HepG2 (cell line): ENCODE data around the gene CYP19A1. TPM values are rescaled to one million over a fixed set of nuclear protein-coding genes. Genes with fewer than 3 reads are reported as not detected.

Experiments used
- BRF2 ChIP-seq: sonication (generic); formaldehyde crosslinking; IDR thresholded peaks from 2 replicates; pipeline ENCODE4 v1.8.1; 2022; ENCODE audit warnings: mild to moderate bottlenecking, missing genetic modification reagents
- KLF12 ChIP-seq: sonication (generic); formaldehyde crosslinking; IDR thresholded peaks from 2 replicates; pipeline ENCODE4 v1.4.0; 2020; ENCODE audit warnings: missing genetic modification reagents, borderline replicate concordance
- MED13 ChIP-seq: sonication (generic); formaldehyde crosslinking; IDR thresholded peaks from 2 replicates; pipeline ENCODE4 v1.5.0; 2020; ENCODE audit warnings: missing genetic modification reagents
- MXD3 ChIP-seq: IDR thresholded peaks from 2 replicates; pipeline ENCODE4 v1.6.1; 2016; ENCODE audit warnings: mild to moderate bottlenecking, missing biosample characterization, missing genetic modification reagents
- POGK ChIP-seq: sonication (generic); formaldehyde crosslinking; conservative IDR thresholded peaks from 2 replicates; pipeline ENCODE4 v1.8.0; 2022; ENCODE audit warnings: mild to moderate bottlenecking, moderate library complexity, missing genetic modification reagents
- SMAD9 ChIP-seq: sonication (generic); formaldehyde crosslinking; IDR thresholded peaks from 2 replicates; pipeline ENCODE4 v1.5.1; 2020; ENCODE audit warnings: mild to moderate bottlenecking, missing genetic modification reagents
- TBL1XR1 ChIP-seq: fragments of 150-350 bp; IDR thresholded peaks from 2 replicates; pipeline ENCODE4 v1.6.1; 2014; ENCODE audit warnings: borderline replicate concordance, low read length; ENCODE audit not compliant: partially characterized antibody
- TMF1 ChIP-seq: sonication (generic); formaldehyde crosslinking; IDR thresholded peaks from 2 replicates; pipeline ENCODE4 v1.8.1; 2022; ENCODE audit warnings: low read depth, missing genetic modification reagents
- XRCC5 ChIP-seq: fragments of 200-400 bp; formaldehyde crosslinking; optimal IDR thresholded peaks from 2 replicates; pipeline ENCODE3; 2017; ENCODE audit warnings: mild to moderate bottlenecking, low read length
- ZBTB20 ChIP-seq: sonication (generic); formaldehyde crosslinking; IDR thresholded peaks from 2 replicates; pipeline ENCODE4 v1.8.1; 2023; ENCODE audit warnings: missing genetic modification reagents, low read depth, mild to moderate bottlenecking, borderline replicate concordance
- ZFYVE20 ChIP-seq: sonication (generic); formaldehyde crosslinking; IDR thresholded peaks from 2 replicates; pipeline ENCODE4 v1.8.0; 2023; ENCODE audit warnings: low read depth, mild to moderate bottlenecking, moderate library complexity, missing genetic modification reagents, borderline replicate concordance
- ZMYM4 ChIP-seq: sonication (generic); formaldehyde crosslinking; IDR thresholded peaks from 2 replicates; pipeline ENCODE4 v1.8.1; 2023; ENCODE audit warnings: mild to moderate bottlenecking, missing genetic modification reagents
- ZNF331 ChIP-seq: sonication (generic); formaldehyde crosslinking; IDR thresholded peaks from 2 replicates; pipeline ENCODE4 v1.4.0; 2020; ENCODE audit warnings: missing genetic modification reagents
- ZNF335 ChIP-seq: sonication (generic); formaldehyde crosslinking; IDR thresholded peaks from 2 replicates; pipeline ENCODE4 v1.4.0; 2020; ENCODE audit warnings: missing genetic modification reagents
- ZNF746 ChIP-seq: sonication (generic); formaldehyde crosslinking; IDR thresholded peaks from 2 replicates; pipeline ENCODE4 v1.8.0; 2022; ENCODE audit warnings: mild to moderate bottlenecking, missing genetic modification reagents
- ZNF782 ChIP-seq: sonication (generic); formaldehyde crosslinking; IDR thresholded peaks from 2 replicates; pipeline ENCODE4 v1.4.0; 2020; ENCODE audit warnings: missing genetic modification reagents, mild to moderate bottlenecking, borderline replicate concordance
- ZNF788 ChIP-seq: sonication (generic); formaldehyde crosslinking; IDR thresholded peaks from 2 replicates; pipeline ENCODE4 v1.5.0; 2020; ENCODE audit warnings: mild to moderate bottlenecking, missing genetic modification reagents, borderline replicate concordance
- ZSCAN20 ChIP-seq: sonication (generic); formaldehyde crosslinking; IDR thresholded peaks from 2 replicates; pipeline ENCODE4 v1.4.0; 2020; ENCODE audit warnings: missing genetic modification reagents, mild to moderate bottlenecking, borderline replicate concordance
- polyA plus RNA-seq, 8 experiments: library from polyadenylated mRNA; depleted of rRNA in 3 of 8; stranded (reverse) in 7 of 8; unstranded in 1 of 8; fragments of >200 nt; fragmentation: Illumina TruSeq in 4 of 8; extraction: Trizol in 4 of 8; gene quantifications; 2 replicates each; pipeline versions ENCODE4 v1.2.1 to v1.2.3, GENCODE V29; 2011 to 2016; ENCODE audit warnings: low read depth in 4 of 8, missing spikeins in 1 of 8, mixed read lengths in 1 of 8; ENCODE audit not compliant: insufficient read depth in 1 of 8
- total RNA-seq, 5 experiments: library from RNA; depleted of rRNA; stranded (reverse); fragments of >200 nt; fragmentation: Illumina TruSeq; extraction: Trizol; gene quantifications; 2 replicates each; pipeline ENCODE4 v1.2.3, GENCODE V29; 2016; ENCODE audit warnings: low read depth in 1 of 5
- TF ChIP-seq, protein P1 (sequence below): sonication (generic); formaldehyde crosslinking; IDR thresholded peaks from 2 replicates; pipeline ENCODE4 v1.5.0; 2020; ENCODE audit warnings: mild to moderate bottlenecking, missing genetic modification reagents, borderline replicate concordance
- TF ChIP-seq, protein P2 (sequence below): sonication (generic); formaldehyde crosslinking; IDR thresholded peaks from 2 replicates; pipeline ENCODE4 v1.5.0; 2020; ENCODE audit warnings: missing genetic modification reagents

CYP19A1 gene
- total and polyA plus RNA-seq, 2 of the 13 experiments (the other 11 are each of a cell fraction or from before 2014, with no cell fraction given), result 10.9 to 23.0 TPM

GRCh38 chr15:51288143-51289065 lies 50.0 kb downstream of the CYP19A1 start (continued):
- TF ChIP-seq ZBTB20 (CRISPR knock-in tag) (no peak), ZSCAN20 (no peak), ZMYM4 (peak; percentile 64; the same call in 1 of the 2 replicates), SMAD9 (CRISPR knock-in tag) (no peak), ZFYVE20 (no peak), MXD3 (CRISPR knock-in tag) (no peak), KLF12 (CRISPR knock-in tag) (0 out of 2 replicates have a peak, but pooled peaks have one; percentile 36), TBL1XR1 (no peak), POGK (CRISPR knock-in tag) (no peak), ZNF746 (CRISPR knock-in tag) (no peak), TMF1 (no peak), XRCC5 (peak; percentile 32), ZNF331 (CRISPR knock-in tag) (0 out of 2 replicates have a peak, but pooled peaks have one; percentile 16), ZNF335 (CRISPR knock-in tag) (no peak), ZNF788 (CRISPR knock-in tag) (no peak), MED13 (CRISPR knock-in tag) (no peak), ZNF782 (CRISPR knock-in tag) (no peak), BRF2 (CRISPR knock-in tag) (no peak)
- TF ChIP-seq, protein P1, sequence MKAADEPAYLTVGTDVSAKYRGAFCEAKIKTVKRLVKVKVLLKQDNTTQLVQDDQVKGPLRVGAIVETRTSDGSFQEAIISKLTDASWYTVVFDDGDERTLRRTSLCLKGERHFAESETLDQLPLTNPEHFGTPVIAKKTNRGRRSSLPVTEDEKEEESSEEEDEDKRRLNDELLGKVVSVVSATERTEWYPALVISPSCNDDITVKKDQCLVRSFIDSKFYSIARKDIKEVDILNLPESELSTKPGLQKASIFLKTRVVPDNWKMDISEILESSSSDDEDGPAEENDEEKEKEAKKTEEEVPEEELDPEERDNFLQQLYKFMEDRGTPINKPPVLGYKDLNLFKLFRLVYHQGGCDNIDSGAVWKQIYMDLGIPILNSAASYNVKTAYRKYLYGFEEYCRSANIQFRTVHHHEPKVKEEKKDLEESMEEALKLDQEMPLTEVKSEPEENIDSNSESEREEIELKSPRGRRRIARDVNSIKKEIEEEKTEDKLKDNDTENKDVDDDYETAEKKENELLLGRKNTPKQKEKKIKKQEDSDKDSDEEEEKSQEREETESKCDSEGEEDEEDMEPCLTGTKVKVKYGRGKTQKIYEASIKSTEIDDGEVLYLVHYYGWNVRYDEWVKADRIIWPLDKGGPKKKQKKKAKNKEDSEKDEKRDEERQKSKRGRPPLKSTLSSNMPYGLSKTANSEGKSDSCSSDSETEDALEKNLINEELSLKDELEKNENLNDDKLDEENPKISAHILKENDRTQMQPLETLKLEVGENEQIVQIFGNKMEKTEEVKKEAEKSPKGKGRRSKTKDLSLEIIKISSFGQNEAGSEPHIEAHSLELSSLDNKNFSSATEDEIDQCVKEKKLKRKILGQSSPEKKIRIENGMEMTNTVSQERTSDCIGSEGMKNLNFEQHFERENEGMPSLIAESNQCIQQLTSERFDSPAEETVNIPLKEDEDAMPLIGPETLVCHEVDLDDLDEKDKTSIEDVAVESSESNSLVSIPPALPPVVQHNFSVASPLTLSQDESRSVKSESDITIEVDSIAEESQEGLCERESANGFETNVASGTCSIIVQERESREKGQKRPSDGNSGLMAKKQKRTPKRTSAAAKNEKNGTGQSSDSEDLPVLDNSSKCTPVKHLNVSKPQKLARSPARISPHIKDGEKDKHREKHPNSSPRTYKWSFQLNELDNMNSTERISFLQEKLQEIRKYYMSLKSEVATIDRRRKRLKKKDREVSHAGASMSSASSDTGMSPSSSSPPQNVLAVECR, result no peak
- TF ChIP-seq, protein P2, sequence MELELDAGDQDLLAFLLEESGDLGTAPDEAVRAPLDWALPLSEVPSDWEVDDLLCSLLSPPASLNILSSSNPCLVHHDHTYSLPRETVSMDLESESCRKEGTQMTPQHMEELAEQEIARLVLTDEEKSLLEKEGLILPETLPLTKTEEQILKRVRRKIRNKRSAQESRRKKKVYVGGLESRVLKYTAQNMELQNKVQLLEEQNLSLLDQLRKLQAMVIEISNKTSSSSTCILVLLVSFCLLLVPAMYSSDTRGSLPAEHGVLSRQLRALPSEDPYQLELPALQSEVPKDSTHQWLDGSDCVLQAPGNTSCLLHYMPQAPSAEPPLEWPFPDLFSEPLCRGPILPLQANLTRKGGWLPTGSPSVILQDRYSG (CRISPR knock-in tag), result no peak
